Right cardiac atrium (tissue), 5 donors: Measurements from ENCODE around the gene SLC13A4. TPM values are rescaled to one million over a fixed set of nuclear protein-coding genes. Genes with fewer than 3 reads are reported as not detected.

Experiments used
- ATAC-seq, 2 donors: fragments of 200-7000 bp; cut with Tn5 transposase; one replicate each; pipeline versions ENCODE4 v1.8.0 to v1.9.1; 2020; ENCODE audit warnings: moderate library complexity in 2 of 2, mild to moderate bottlenecking in 1 of 2
- DNase-seq, 3 donors: peaks; one replicate each; pipeline ENCODE4 v3.0.0-alpha.2; 2020
- H3K27ac ChIP-seq: one replicate; pipeline ENCODE4 v1.5.1; 2013; ENCODE audit warnings: mild to moderate bottlenecking, low read length, control low read depth, moderate library complexity
- H3K27me3 ChIP-seq: one replicate; pipeline ENCODE4 v1.6.1; 2013; ENCODE audit not compliant: control insufficient read depth, insufficient read depth
- H3K4me1 ChIP-seq: one replicate; pipeline ENCODE4 v1.6.1; 2013; ENCODE audit warnings: low read length; ENCODE audit not compliant: control insufficient read depth, insufficient read depth
- H3K4me3 ChIP-seq: one replicate; pipeline ENCODE4 v1.5.1; 2013; ENCODE audit warnings: low read length, control low read depth
- H3K9me3 ChIP-seq: one replicate; pipeline ENCODE4 v1.6.1; 2013; ENCODE audit warnings: low read length; ENCODE audit not compliant: control insufficient read depth
- WGBS: extraction: QIAGEN DNeasy Blood & Tissue Kit; methylation state at CpG from one replicate; pipeline ENCODE4 v1.1.7; 2013; 5-methylcytosine and 5-hydroxymethylcytosine counted together
- intact Hi-C, 4 donors: fragments of 100-400 bp; cut with DNase I; formaldehyde crosslinking; loops; one replicate each; pipeline versions ENCODE4 v1.11.0 to v1.14.0; 2022 to 2023
- polyA plus RNA-seq: library from polyadenylated mRNA; stranded (reverse); fragments of 200-250 nt; gene quantifications from one replicate; pipeline ENCODE4 v1.2.3, GENCODE V29; 2013
- total RNA-seq, 4 donors: library from RNA; stranded (reverse); fragmentation: NEBNext Ultra II Directional; extraction: Animal tissue kit (Norgen Biotek cat#: 25700); gene quantifications; one replicate each; pipeline ENCODE4 v1.2.1, GENCODE V29; 2021
- donor health status: healthy with polysubstance abuse.
- donor health status: DM: no; HTN: yes; CAD: no.
- donor health status: DM: no; HTN: no; CAD: no.
- donor health status: DM: no; HTN: yes; CAD: no; lungs with severe emphysema.
- donor health status: DM: yes; HTN: yes; CAD: no.

SLC13A4 gene
- total and polyA plus RNA-seq, 5 donors = 0.16 to 0.41 (median 0.23) TPM; not detected in 2

- 94% methylated on average over 7 of the region's 7 CpGs for WGBS
These were observed 93.7 kb downstream of the SLC13A4 start for GRCh38 chr7:135634191-135634878.

More at GRCh38 chr7:135634191-135634878, 93.7 kb downstream of the SLC13A4 start:
- Histone ChIP-seq H3K27ac (no peak overlapping the region), H3K9me3 (no peaks in the 10 kb centered on the region), H3K27me3 (no peaks in the 10 kb centered on the region), H3K4me1 (no peaks in the 10 kb centered on the region), H3K4me3 (no peak overlapping the region)
- ATAC-seq (no peak), DNase-seq (no peak)
- intact Hi-C loops = no loop called here

Other genes with a start within 250 kb of the SLC13A4 start
- 10 to 100 TPM; 25.3 to 33.1 (median 29.3) TPM for gene CNOT4, start 218.1 kb downstream of the SLC13A4 start, total RNA-seq
- gene CNOT4, start 218.1 kb downstream of the SLC13A4 start, polyA plus RNA-seq = 9.9 TPM
- 10 to 100 TPM; 14.4 to 22.1 (median 19.6) TPM for gene NUP205, start 170.3 kb downstream of the SLC13A4 start, total RNA-seq
- 12.2 TPM for gene NUP205, start 170.3 kb downstream of the SLC13A4 start, polyA plus RNA-seq
- 10 to 100 TPM; 27.4 to 30.9 (median 28.7) TPM for gene STMP1, start 65.7 kb downstream of the SLC13A4 start, total RNA-seq
- gene STMP1, start 65.7 kb downstream of the SLC13A4 start, polyA plus RNA-seq = 30.8 TPM
- 10 to 100 TPM in 1 of 4 donors, 1 to 10 TPM in 3; 1.6 to 11.3 (median 8.1) TPM for gene FAM180A, start 20.6 kb upstream of the SLC13A4 start, total RNA-seq
- 3.7 TPM for gene FAM180A, start 20.6 kb upstream of the SLC13A4 start, polyA plus RNA-seq
- 100 to 1,000 TPM; 113 to 128 (median 123) TPM for gene MTPN, start 249.2 kb upstream of the SLC13A4 start, total RNA-seq
- 64.6 TPM for gene MTPN, start 249.2 kb upstream of the SLC13A4 start, polyA plus RNA-seq